Germinal center (tissue), 1 donor: Measurements from ENCODE around the gene ZNF772.
A peak's percentile ranks its signal among the peaks of the same experiment; 100 is the strongest.
"Not testable (repeated sequence)": the region's sequence is repeated elsewhere in the genome, so short reads cannot be mapped to it uniquely, and the experiment has no call there.

ENCODE experiments used
- DNase-seq: peaks from one replicate; pipeline ENCODE4 v3.0.0; 2012; ENCODE audit warnings: mixed read lengths, low spot score

The ZNF772 gene

DNA sequence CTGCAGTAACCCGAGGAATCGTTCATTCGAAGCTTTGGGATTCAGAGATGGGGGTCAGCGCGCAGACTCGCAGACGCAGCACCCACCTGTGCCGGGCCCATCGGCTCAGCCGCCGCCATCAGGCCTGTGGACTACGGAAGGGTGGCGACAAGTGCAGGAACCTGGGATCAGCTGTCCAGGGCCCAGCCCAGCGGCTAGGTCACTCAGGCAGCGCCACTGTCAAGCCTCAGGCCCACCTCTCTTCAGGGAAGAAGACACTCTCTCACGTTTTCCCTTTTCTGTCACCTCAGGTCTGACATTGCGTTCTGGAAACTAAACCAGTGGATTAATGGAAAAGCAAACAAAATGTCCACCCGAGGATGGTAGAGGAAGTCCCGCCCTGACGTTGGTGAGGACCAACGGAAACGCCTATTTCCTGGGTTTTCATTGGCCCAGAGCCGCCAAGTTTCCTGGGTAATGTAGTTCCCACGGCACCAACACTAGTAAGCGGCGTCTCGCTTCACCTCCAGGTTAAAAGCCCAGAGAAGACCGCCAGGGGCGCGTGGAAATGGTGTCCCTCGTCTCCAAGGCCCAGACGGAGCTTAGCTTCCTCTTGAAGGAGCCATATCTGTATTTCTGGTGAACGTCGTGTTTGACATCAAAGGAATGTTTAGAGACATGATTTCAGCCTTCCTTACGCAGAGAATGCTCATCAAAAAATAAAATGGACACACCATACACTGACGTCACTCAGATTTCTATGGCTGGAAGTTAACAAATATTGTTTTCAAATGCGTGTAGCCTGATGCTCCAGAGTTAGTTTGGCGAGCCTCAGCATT, at the start of gene ZNF772:
ZNF772 (minus strand) TSS at position 376 of the 818 bp plus-strand sequence; CDS start at position 119, 257 bp downstream.
- DNase-seq, result peak; percentile 94

DNA sequence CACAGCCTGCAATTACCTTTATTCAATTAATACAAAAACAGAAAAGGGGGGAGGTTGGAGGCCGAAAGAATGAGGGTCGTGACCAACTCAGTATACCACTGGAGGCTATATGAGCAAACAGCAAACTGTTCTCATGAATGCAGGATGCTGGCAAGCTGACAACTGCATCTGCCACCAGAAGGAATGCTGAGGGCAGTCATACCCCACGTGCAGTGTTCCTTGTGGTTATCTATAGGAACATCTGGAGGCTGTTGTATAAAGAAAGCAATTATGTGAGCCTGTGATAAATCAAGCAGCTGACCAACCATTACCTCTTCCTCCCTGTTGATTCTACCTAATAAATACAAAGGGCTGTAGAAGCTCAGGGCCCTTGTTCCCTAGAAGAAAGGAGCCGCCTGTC, 40.7 kb upstream of the ZNF772 start:
- DNase-seq, result not testable (repeated sequence)

DNA sequence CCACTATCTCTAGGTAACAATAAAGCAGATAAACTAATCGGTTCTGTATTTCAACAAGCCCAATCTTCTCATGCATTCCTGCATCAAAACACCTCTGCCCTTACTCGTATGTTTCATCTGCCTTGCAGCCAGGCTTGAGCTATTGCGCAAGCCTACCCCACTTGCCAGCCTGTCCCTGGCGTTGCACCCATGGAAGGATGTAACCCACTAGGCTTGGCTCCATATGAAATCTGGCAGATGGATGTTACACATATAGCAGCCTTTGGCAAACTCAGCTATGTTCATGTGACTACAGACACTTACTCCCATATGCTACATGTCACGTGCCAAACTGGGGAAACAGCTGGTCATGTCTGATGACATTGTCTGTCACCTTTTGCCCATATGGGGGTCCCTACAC, 37.9 kb upstream of the ZNF772 start:
- no peak for DNase-seq

DNA sequence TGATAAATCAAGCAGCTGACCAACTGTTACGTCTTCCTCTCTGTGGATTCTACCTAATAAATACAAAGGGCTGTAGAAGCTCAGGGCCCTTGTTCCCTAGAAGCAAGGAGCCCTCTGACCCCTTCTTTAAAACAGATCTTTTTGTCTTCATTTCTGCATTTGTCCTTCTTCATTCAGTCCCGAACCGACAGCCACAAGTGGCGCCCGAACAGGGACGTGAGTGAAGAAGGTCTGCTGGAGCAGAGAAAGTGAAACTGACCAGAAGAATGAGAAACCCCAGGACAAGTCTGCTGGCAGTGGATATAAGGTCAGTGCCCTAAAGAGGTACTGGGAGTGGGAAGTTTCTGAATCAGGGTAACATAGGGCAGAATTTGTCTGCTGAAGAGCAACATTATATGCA, 35.5 kb upstream of the ZNF772 start:
- DNase-seq, result no peak

DNA sequence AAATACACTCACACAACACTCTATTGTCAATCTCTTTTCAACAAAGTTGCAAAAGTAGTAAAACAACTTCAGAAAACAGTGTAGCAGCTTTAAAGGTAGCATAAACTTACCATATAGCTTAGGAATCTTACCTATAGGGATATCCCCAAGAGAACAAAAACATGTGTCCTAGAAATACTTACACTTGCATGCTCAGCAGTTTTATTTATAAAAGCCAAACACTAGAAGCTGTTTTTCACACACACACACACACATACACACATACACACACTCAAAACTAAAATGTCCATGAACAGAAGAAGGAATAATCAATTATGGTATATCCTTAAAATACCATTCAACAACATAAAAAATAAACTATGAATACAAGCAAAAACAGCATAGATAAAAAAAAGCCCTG, 34.1 kb upstream of the ZNF772 start:
- no peak for DNase-seq

DNA sequence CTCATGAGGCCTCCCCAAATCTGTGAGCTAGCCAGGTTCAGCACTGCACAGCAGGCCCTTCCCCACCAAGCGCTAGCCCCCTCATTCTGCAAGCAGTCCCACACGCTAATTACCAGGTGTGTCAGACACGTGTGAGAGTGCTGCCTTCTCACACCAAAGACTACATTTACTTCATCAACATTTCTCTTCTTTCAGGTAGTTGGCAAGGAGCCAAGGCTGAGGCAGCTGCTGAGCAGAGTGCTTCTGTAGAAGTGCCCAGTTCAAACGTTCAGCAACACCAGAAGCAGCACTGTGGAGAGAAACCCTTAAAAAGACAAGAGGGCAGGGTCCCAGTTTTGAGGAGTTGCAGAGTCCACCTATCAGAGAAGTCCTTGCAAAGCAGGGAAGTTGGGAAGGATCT, 28.8 kb upstream of the ZNF772 start:
- no peak for DNase-seq

DNA sequence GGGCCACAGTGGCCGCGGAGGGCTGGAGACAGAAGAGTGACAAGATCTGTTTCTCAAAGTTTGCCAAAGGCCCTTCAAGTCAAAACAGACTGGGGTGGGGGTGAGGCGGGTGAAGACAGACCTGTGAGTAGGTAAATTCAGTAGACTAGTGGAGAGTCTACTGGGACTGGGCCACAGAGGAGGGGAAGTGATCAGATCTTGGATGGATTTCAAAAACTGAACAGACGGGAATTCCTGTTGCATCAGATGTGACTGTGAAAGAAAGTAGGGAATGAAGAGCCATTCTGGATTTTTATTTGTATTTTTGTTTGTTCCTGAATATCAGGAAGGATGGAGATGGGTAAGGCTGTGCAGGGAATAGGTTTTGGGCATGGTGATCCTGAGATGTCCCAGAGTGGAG, 23.0 kb upstream of the ZNF772 start:
- not testable (repeated sequence) for DNase-seq

DNA sequence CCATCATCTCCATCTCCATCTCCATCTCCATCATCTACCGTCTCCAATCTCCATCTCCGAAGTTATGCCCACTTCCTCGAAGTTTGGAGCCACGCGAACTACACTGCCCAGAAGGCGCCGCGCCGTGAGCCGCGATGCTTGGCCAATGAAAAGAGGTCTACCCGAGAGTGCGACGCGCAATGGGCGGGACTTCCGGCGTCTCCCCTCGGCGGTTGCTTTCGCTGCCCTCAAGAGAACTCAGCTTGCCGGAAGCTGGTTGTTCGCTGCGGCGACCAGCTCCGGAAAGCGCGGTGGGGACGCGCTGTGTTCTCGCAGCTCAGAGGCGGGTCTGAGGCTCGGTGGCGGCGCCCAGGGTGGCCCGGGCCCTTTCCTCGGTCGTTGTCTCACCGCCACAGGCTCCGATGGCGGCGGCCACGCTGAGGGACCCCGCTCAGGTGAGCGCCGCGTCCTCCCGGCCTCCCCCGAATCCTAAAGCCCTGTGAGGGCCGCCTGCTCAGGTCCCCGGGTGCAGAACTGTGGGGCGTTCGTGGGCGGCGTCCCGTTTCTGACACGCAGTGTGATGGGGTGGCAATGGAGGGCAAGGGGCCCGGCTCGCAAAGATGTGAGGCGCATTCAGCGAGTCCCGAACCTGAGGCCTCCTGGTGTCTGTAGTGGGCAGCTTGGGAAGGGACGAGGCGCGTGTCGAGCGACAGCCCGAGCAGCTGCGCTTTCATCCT, 22.5 kb upstream of the ZNF772 start, which contains the start of gene ZNF773:
ZNF773 (plus strand) TSS at position 259 of the 716 bp plus-strand sequence; CDS start at position 402, 143 bp downstream.
- DNase-seq, result peak; percentile 93

DNA sequence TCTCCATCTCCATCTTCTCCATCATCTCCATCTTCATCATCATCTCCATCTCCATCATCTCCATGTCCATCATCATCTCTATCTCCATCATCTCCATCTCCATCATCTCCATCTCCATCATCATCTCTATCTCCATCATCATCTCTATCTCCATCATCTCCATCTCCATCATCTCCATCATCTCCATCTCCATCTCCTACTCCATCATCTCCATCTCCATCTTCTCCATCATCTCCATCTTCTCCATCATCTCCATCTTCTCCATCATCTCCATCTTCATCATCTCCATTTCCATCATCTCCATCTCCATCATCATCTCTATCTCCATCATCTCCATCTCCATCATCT, 21.9 kb upstream of the ZNF772 start:
- not testable (repeated sequence) for DNase-seq

DNA sequence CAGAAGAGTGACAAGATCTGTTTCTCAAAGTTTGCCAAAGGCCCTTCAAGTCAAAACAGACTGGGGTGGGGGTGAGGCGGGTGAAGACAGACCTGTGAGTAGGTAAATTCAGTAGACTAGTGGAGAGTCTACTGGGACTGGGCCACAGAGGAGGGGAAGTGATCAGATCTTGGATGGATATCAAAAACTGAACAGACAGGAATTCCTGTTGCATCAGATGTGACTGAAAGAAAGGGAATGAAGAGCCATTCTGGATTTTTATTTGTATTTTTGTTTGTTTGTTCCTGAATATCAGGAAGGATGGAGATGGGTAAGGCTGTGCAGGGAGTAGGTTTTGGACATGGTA, 10.9 kb upstream of the ZNF772 start:
- not testable (repeated sequence) for DNase-seq

DNA sequence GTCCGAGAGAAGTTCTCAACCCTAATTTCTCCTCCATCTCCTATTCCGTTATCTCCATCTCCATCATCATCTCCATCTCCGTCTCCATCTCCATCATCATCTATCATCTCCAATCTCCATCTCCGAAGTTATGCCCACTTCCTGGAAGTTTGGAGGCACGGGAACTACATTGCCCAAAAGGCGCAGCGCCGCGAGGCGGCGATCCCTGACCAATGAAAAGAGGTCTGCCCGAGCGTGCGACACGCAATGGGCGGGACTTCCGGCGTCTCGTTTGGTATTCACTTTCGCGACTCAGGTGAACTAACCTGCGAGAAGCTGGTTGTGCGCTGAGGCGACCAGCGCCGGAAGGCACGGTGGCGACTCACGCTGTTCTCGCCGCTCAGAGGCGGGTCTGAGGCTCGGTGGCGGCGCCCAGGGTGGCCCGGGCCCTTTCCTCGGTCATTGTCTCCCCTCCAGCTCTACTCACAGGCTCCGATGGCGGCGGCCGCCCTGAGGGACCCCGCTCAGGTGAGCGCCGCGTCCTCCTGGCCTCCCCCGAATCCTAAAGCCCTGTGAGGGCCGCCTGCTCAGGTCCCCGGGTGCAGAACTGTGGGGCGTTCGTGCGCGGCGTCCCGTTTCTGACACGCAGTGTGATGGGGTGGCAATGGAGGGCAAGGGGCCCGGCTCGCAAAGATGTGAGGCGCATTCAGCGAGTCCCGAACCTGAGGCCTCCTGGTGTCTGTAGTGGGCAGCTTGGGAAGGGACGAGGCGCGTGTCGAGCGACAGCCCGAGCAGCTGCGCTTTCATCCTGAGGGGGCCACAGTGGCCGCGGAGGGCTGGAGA, 10.3 kb upstream of the ZNF772 start, which contains the start of gene ZNF419:
ZNF419 (plus strand) TSS at position 274 of the 822 bp plus-strand sequence; CDS start at position 475, 201 bp downstream.
- peak; percentile 92 for DNase-seq

DNA sequence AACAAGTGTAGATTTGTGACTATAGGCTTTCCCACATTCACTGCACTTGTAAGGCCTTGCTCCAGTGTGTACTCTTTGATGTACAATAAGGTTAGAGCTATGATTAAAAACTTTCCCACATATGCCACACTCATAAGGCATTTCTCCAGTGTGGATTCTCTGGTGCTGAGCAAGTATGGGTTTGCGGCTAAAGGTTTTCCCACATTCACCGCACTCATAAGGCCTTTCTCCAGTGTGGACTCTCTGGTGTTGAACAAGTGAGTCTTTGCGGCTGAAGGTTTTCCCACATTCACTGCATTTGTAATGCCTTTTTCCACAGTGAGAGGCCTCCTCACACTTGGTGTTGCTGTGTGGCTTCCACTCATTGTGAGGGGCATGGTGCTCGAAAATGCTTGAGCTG, 3.7 kb downstream of the ZNF772 start:
- no peak for DNase-seq

DNA sequence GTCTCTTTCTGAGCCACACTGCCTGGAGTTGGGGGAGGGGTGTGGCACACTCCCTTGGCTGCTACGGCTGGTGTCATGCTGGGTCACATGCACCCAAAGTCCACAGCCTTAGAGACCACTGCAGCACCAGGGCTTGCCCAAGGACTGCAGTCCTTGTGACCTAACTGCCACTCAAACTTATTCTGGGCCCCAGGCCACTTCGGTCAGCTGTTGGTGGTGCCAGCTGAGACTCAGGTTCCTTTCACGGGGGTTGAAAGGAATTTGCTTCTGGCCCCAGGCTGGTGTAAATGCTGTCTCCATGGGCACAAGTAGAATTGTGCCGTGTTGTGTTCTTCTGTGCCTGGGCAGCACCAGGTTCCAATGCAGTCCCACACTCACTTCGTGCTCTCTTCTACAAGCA, 10.9 kb downstream of the ZNF772 start:
- no peak for DNase-seq

DNA sequence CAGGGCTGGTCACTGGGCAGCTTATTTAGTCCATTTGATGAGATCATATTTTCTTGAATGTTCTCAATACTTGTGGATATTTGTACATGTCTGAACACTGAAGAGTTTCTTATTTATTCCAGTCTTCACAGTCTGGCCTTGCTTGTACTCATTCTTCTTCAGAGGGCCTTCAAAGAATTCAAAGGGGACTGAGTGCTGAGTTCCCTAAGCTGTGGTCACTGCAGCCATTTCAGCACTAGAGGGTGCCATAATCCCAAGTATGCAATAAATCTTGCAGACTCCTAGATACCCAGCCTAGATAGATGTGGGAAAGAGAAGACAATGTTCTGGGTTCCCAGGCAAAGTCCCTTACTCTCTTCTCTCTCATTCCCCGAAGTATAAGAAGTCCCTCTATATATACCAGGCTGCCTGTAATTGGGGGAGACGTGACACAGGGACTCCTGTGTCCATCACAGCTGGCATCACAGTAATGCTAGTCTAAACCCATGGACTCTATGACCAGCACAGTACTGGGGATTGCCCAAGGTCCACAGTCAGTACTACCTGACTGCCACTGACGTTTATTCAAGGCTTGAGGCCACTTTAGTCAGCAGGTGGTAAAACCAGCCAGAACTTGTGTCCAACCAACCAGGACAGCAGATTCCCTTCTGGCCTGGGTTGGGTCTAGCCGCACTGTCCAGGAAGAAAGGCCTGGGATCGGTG, 11.5 kb downstream of the ZNF772 start:
- peak; percentile 39 for DNase-seq

DNA sequence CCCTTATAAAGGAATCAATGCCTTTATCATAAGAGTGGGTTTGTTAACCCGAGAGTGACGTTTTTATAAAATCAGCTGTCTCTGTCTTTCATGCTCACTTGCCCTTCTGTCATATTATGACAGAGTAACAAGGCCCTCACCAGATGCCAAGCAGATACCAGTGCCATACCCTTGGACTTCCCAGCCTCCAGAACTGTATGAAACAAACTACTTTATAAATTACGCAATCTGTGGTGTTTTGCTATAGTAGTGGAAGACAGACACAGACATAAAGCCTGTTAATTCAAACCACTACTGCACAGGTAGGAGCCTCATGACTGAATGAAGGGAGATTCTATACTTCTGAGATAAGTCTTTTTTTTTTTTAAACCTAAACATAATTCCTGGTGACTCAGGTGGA, 25.1 kb downstream of the ZNF772 start:
- DNase-seq, result no peak

DNA sequence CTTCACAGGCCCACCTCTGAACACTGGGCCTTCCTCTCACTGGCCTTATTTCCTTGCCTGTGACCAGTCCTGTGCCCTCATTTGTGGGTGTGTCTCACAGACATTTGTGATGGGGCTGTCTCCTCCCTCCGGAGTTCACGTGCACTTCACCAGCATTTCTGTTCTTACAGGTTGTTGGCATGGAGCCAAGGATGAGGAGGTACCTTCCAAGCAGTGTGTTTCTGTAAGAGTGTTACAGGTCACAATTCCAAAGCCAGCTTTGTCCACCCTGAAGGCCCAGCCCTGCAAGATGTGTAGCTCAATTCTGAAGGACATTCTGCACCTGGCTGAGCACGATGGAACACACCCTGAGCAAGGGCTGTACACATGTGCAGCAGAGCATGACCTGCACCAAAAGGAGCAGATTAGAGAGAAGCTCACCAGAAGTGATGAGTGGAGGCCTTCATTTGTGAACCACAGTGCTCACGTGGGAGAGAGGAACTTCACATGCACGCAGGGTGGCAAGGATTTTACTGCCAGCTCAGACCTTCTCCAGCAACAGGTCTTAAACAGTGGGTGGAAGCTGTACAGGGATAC, 34.2 kb downstream of the ZNF772 start:
- DNase-seq, result no peak

DNA sequence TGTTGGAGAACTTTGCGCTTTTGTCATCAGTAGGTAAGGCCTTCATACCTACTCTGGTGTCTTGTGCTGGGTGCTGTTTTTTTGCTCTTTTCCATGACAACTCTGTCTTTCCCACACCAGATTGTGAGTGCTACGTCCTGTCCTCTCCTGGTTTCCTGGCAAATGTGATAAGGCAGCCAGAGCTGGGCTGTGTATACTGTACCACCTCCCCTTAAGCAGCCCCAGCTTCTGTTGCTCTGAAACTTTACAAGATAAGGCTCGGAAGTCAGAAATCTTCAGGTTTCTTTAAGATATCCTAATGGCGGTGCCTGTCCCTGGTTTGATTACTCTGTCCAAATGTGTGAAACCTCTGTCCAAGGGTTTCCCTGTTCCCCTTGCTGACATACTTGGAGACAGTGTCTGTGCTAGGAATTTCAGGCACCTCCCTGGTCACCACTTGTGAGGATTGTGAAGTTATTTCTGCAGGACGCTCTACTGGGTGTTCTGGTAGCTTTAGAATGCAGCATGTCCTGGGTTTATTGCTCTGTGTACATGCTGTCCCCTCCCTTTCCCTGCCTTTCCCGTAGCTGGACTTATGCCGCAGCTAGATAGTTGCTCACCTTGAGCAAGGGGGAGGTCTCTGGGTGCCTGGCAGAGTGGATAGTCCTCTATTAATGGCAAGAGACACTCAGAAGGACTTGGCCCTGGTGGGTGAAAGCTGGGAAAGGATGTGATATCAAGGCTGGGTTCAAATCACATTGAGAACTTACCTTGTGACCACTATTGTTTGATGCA, 35.2 kb downstream of the ZNF772 start:
- no peak for DNase-seq

DNA sequence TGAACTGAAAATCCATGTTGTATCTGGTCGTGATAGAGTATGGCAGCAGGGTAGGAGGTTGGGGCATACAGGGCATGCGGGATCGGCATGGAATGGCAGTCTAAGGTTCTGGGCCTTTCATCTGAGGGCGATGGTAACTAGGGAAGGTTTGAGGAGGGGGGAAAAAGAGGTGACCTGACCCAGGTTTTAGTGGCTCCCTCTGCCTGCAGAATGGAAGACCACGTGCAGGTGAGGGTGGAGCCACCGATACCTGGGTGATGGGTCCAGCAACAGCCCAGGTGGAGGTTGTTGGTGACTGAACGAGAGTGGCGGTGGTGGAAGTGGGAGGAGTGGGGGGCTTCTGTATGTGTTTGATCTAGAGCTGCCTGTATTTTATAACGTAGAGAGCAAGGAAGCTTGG, 38.4 kb downstream of the ZNF772 start:
- no peak for DNase-seq

DNA sequence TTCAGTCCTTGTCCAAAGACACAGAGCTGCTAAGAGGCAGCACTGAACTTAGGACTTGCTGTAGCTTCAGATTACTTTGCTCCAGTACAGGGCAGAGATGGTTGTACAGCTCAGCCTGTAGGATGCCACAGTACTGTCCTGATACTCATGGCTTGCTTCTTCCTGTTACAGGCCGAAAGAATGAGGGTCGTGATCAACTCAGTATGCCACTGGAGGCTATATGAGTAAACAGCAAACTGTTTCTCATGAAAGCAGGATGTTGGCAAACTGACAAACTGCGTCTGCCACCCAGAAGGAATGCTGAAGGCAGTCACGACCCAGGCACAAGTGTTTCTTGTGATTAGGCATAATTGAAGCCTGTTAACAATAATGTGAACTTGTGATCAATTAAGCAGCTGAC, 39.4 kb downstream of the ZNF772 start:
- DNase-seq, result no peak

DNA sequence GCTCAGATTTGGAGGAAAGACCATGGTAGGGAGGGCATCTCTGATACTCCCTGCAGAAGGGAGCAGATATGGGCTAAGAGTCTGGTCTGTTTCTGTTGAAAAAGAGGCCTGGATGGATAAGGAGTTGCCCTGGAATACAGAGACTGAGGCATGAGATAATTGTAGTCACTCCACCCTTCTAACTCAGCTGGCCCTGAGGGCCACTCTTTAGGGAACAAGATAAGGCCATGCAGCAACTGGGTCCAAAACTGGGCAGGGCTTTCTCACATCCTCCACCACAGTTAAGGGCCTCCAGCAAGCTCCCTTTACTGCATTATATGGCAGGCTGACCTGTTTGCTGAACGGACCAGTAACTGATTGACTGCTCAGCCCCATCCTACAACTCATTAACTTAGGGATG, 40.9 kb downstream of the ZNF772 start:
- DNase-seq, result no peak
